ENCODE results near the gene LRRC45.

The LRRC45 gene

GRCh38 chr17:82015311-82015971 lies 7.7 kb upstream of the LRRC45 start:
- no peaks in the 10 kb centered on the region for H3K9me3 ChIP-seq (ENCODE audit: control insufficient read depth, insufficient read depth, low read depth, low read length)
- ChIA-PET POLR2A (interaction anchor here (0.5 to 1.4 kb wide), 3 partner anchors 22 to 288 kb away, joined by 4 to 7 read pairs (median 6); partner anchors contain the start of gene DCXR), CTCF (interaction anchor here (1.0 to 1.6 kb wide), 2 partner anchors 13 to 56 kb away, joined by 3 to 6 read pairs; no protein-coding TSS in a partner anchor)
- no peaks in the 10 kb centered on the region; the same call in 1 of the 2 replicates for H3K4me1 ChIP-seq (ENCODE audit: control insufficient read depth, insufficient read depth, low read length)
- peaks cover 0 to 23% of the 10 kb centered on the region in 2 experiments; a peak in 1 of 3 replicates for H3K36me3 ChIP-seq (ENCODE audit: control insufficient read depth in 2 of 2, insufficient read depth in 1 of 2, low read length in 2 of 2)
- no peak overlapping the region for H3K27ac ChIP-seq (ENCODE audit: extremely low read depth, low read depth, low read length)
- no peak overlapping the region for H3K4me3 ChIP-seq (ENCODE audit: low read depth, low read length)
- no peak for TF ChIP-seq MEIS1 (CRISPR knock-in tag; IDR thresholded peaks at IDR 0.05; ENCODE audit: borderline replicate concordance)
- no peak for TF ChIP-seq ZNF416 (tag by site-specific recombination; IDR thresholded peaks at IDR 0.05)

GRCh38 chr17:82016061-82016874 lies 6.8 kb upstream of the LRRC45 start:
- Histone ChIP-seq H3K27ac (ENCODE audit: extremely low read depth, low read depth, low read length) (no peak overlapping the region), H3K9me3 (ENCODE audit: control insufficient read depth, insufficient read depth, low read depth, low read length) (no peaks in the 10 kb centered on the region), H3K4me1 (ENCODE audit: control insufficient read depth, insufficient read depth, low read length) (no peaks in the 10 kb centered on the region; the same call in 1 of the 2 replicates), H3K36me3 (ENCODE audit: control insufficient read depth in 2 of 2, insufficient read depth in 1 of 2, low read length in 2 of 2) (peaks cover 0 to 25% of the 10 kb centered on the region in 2 experiments; a peak in 1 of 3 replicates), H3K4me3 (ENCODE audit: low read depth, low read length) (no peak overlapping the region)
- ChIA-PET POLR2A (interaction anchor here (0.6 to 4.7 kb wide), 4 partner anchors 12 to 288 kb away, joined by 3 to 13 read pairs (median 6); partner anchors contain the start of gene DCXR), CTCF (interaction anchor here (0.6 to 1.6 kb wide), 3 partner anchors 14 to 56 kb away, joined by 3 to 6 read pairs (median 5); no protein-coding TSS in a partner anchor)
- TF ChIP-seq KLF1 (tag by site-specific recombination; IDR thresholded peaks at IDR 0.05) (peak; percentile 77), GLIS2 (tag by site-specific recombination; IDR thresholded peaks at IDR 0.05) (peak; percentile 38), KLF8 (tag by site-specific recombination; IDR thresholded peaks at IDR 0.05) (peak; percentile 14; the same call in 1 of the 2 replicates), ZNF843 (tag by site-specific recombination; IDR thresholded peaks at IDR 0.05) (no peak), GLIS1 (tag by site-specific recombination; IDR thresholded peaks at IDR 0.05) (peak; percentile 20; the same call in 1 of the 2 replicates)

GRCh38 chr17:82016875-82017459 lies 6.1 kb upstream of the LRRC45 start:
- TF ChIP-seq HIC1 (tag by site-specific recombination; IDR thresholded peaks at IDR 0.05) (peak; percentile 59), ZNF488 (tag by site-specific recombination; IDR thresholded peaks at IDR 0.05) (no peak), ZNF645 (tag by site-specific recombination; IDR thresholded peaks at IDR 0.05) (no peak), ZNF48 (tag by site-specific recombination; IDR thresholded peaks at IDR 0.05) (no peak)
- H3K4me3 ChIP-seq (ENCODE audit: low read depth, low read length), result no peak overlapping the region
- H3K27ac ChIP-seq (ENCODE audit: extremely low read depth, low read depth, low read length), result 0 out of 2 replicates have a peak overlapping the region, but pooled peaks have one; percentile 8
- POLR2A ChIA-PET, result interaction anchor here (0.9 to 4.7 kb wide), 3 partner anchors 13 to 333 kb away, joined by 3 to 13 read pairs (median 4); partner anchors contain the start of genes ARL16 and HGS
- CTCF ChIA-PET, result interaction anchor here (1.6 to 7.6 kb wide), 2 partner anchors 57 kb away, joined by 6 to 105 read pairs; partner anchors contain the start of gene NOTUM
- no peaks in the 10 kb centered on the region for H3K9me3 ChIP-seq (ENCODE audit: control insufficient read depth, insufficient read depth, low read depth, low read length)
- no peaks in the 10 kb centered on the region; the same call in 1 of the 2 replicates for H3K4me1 ChIP-seq (ENCODE audit: control insufficient read depth, insufficient read depth, low read length)
- peaks cover 0 to 20% of the 10 kb centered on the region in 2 experiments; a peak in 1 of 3 replicates for H3K36me3 ChIP-seq (ENCODE audit: control insufficient read depth in 2 of 2, insufficient read depth in 1 of 2, low read length in 2 of 2)

All from HEK293 (cell line).